Mucosa of rectum (tissue), 2 donors: Measurements from ENCODE around the gene HERC4.
"Not testable (repeated sequence)": the region's sequence is repeated elsewhere in the genome, so short reads cannot be mapped to it uniquely, and the experiment has no call there.

ENCODE experiments used
- H3K27ac ChIP-seq, 2 donors: one replicate each; pipeline ENCODE4 v1.7.0; 2013; ENCODE audit warnings: inconsistent platforms in 2 of 2, low read depth in 2 of 2, low read length in 2 of 2
- H3K27me3 ChIP-seq, 2 donors: one replicate each; pipeline ENCODE4 v1.7.0; 2013; ENCODE audit warnings: low read length in 2 of 2; ENCODE audit not compliant: control insufficient read depth in 2 of 2, insufficient read depth in 2 of 2
- H3K36me3 ChIP-seq, 2 donors: one replicate each; pipeline ENCODE4 v1.7.0; 2013; ENCODE audit warnings: low read length in 2 of 2; ENCODE audit not compliant: control insufficient read depth in 2 of 2, insufficient read depth in 2 of 2
- H3K4me1 ChIP-seq, 2 donors: one replicate each; pipeline ENCODE4 v1.7.0; 2013; ENCODE audit warnings: low read length in 2 of 2, mild to moderate bottlenecking in 1 of 2; ENCODE audit not compliant: control insufficient read depth in 2 of 2, insufficient read depth in 2 of 2
- H3K4me3 ChIP-seq, 2 donors: one replicate each; pipeline ENCODE4 v1.7.0; 2013; ENCODE audit warnings: low read length in 2 of 2
- H3K9ac ChIP-seq, 2 donors: one replicate each; pipeline ENCODE4 v1.7.0; 2013; ENCODE audit warnings: low read length in 2 of 2, low read depth in 1 of 2, mild to moderate bottlenecking in 1 of 2
- H3K9me3 ChIP-seq, 2 donors: one replicate each; pipeline ENCODE4 v1.7.0; 2013; ENCODE audit warnings: low read length in 2 of 2; ENCODE audit not compliant: control insufficient read depth in 2 of 2
- donor health status: healthy.
- donor health status: Normal muscosa, but diverticular disease.

The HERC4 gene

GRCh38 chr10:67914777-67915340 is 160.2 kb downstream of the HERC4 start:
- H3K27ac ChIP-seq, result no peak overlapping the region
- H3K9ac ChIP-seq, result no peak overlapping the region
- peaks cover 46 to 62% of the 10 kb centered on the region in 2 donors for H3K36me3 ChIP-seq
- H3K4me1 ChIP-seq, result peaks cover 0 to 4% of the 10 kb centered on the region in 2 donors
- H3K27me3 ChIP-seq, result no peaks in the 10 kb centered on the region
- no peaks in the 10 kb centered on the region for H3K9me3 ChIP-seq
- H3K4me3 ChIP-seq, result no peak overlapping the region

- Histone ChIP-seq H3K9me3 (no peaks in the 10 kb centered on the region), H3K27ac (no peak overlapping the region), H3K4me3 (no peak overlapping the region), H3K9ac (no peak overlapping the region), H3K4me1 (peaks cover 0 to 4% of the 10 kb centered on the region in 2 donors), H3K27me3 (no peaks in the 10 kb centered on the region), H3K36me3 (peaks cover 61 to 76% of the 10 kb centered on the region in 2 donors)
These were observed 162.6 kb downstream of the HERC4 start for GRCh38 chr10:67912331-67912946.

- H3K27me3 ChIP-seq, result no peaks in the 10 kb centered on the region
- H3K9ac ChIP-seq, result no peak overlapping the region
- H3K9me3 ChIP-seq, result no peaks in the 10 kb centered on the region
- no peak overlapping the region for H3K4me3 ChIP-seq
- H3K27ac ChIP-seq, result no peak overlapping the region
- H3K36me3 ChIP-seq, result peaks cover 37 to 53% of the 10 kb centered on the region in 2 donors
- H3K4me1 ChIP-seq, result no peaks in the 10 kb centered on the region
These were observed 171.5 kb downstream of the HERC4 start for GRCh38 chr10:67903581-67903980.

- H3K9ac ChIP-seq, result no peak overlapping the region
These were observed 181.4 kb downstream of the HERC4 start for GRCh38 chr10:67893637-67894036.

GRCh38 chr10:67884842-67885670 is 190.0 kb downstream of the HERC4 start:
- H3K27me3 ChIP-seq, result no peaks in the 10 kb centered on the region
- peaks cover 2 to 9% of the 10 kb centered on the region in 2 donors for H3K4me1 ChIP-seq
- H3K27ac ChIP-seq, result peak overlapping the region; percentile 88 to 91
- H3K4me3 ChIP-seq, result peak overlapping the region; percentile 80 to 94
- no peaks in the 10 kb centered on the region for H3K9me3 ChIP-seq
- H3K9ac ChIP-seq, result peak overlapping the region; percentile 55 to 65
- peaks cover 22 to 26% of the 10 kb centered on the region in 2 donors for H3K36me3 ChIP-seq

More at GRCh38 chr10:67893637-67894036, 181.4 kb downstream of the HERC4 start:
- no peak overlapping the region for H3K27ac ChIP-seq
- peaks cover 49 to 56% of the 10 kb centered on the region in 2 donors for H3K36me3 ChIP-seq
- H3K9me3 ChIP-seq, result no peaks in the 10 kb centered on the region
- no peaks in the 10 kb centered on the region for H3K4me1 ChIP-seq
- no peak overlapping the region for H3K4me3 ChIP-seq
- H3K27me3 ChIP-seq, result no peaks in the 10 kb centered on the region

GRCh38 chr10:67884313-67884841 is 190.7 kb downstream of the HERC4 start, which contains the start of gene SIRT1:
Gene SIRT1 (plus strand): TSS chr10:67884656. CDS start chr10:67884722, 66 bp downstream.
- peaks cover 2 to 9% of the 10 kb centered on the region in 2 donors for H3K4me1 ChIP-seq
- no peaks in the 10 kb centered on the region for H3K9me3 ChIP-seq
- peaks cover 18 to 20% of the 10 kb centered on the region in 2 donors for H3K36me3 ChIP-seq
- peak within 1 kb of the TSS; percentile 88 to 91 for H3K27ac ChIP-seq
- peak within 1 kb of the TSS; percentile 55 to 84 for H3K9ac ChIP-seq
- peak within 1 kb of the TSS; percentile 80 to 94 for H3K4me3 ChIP-seq
- H3K27me3 ChIP-seq, result no peaks in the 10 kb centered on the region

GRCh38 chr10:67883710-67884312 is 191.3 kb downstream of the HERC4 start:
- no peaks in the 10 kb centered on the region for H3K9me3 ChIP-seq
- H3K4me3 ChIP-seq, result peak overlapping the region; percentile 80 to 94
- peak overlapping the region; percentile 88 to 91 for H3K27ac ChIP-seq
- H3K27me3 ChIP-seq, result no peaks in the 10 kb centered on the region
- peaks cover 12 to 14% of the 10 kb centered on the region in 2 donors for H3K36me3 ChIP-seq
- H3K4me1 ChIP-seq, result peaks cover 2 to 9% of the 10 kb centered on the region in 2 donors
- H3K9ac ChIP-seq, result peak overlapping the region; percentile 55 to 84

GRCh38 chr10:67878133-67878532 is 196.9 kb downstream of the HERC4 start:
- Histone ChIP-seq H3K9me3 (no peaks in the 10 kb centered on the region), H3K36me3 (no peaks in the 10 kb centered on the region), H3K4me3 (no peak overlapping the region), H3K27ac (no peak overlapping the region), H3K4me1 (no peaks in the 10 kb centered on the region), H3K27me3 (no peaks in the 10 kb centered on the region), H3K9ac (no peak overlapping the region)

GRCh38 chr10:67877421-67877820 is 197.7 kb downstream of the HERC4 start:
- not testable (repeated sequence) for H3K9ac ChIP-seq, H3K27ac ChIP-seq

More at GRCh38 chr10:67877421-67877820, 197.7 kb downstream of the HERC4 start:
- H3K27me3 ChIP-seq, H3K36me3 ChIP-seq, H3K4me1 ChIP-seq, H3K9me3 ChIP-seq, H3K4me3 ChIP-seq: not testable (repeated sequence)
